Activated CD8-positive, alpha-beta memory T cell treated with anti-CD3 and anti-CD28 coated beads for 24 hours (primary cell): Measurements from ENCODE around the gene ARHGDIB.

ENCODE experiments used
- DNase-seq: peaks from one replicate; pipeline ENCODE4 v3.0.0-alpha.2; 2020

Gene ARHGDIB

GRCh38 chr12:14954269-14954668, 7.1 kb downstream of the ARHGDIB start:
- DNase-seq = no peak

- no peak for DNase-seq
Measured at GRCh38 chr12:14953752-14954151, 7.6 kb downstream of the ARHGDIB start.

GRCh38 chr12:14952299-14952921, 9.0 kb downstream of the ARHGDIB start:
- no peak for DNase-seq

GRCh38 chr12:14951851-14952250, 9.6 kb downstream of the ARHGDIB start:
- no peak for DNase-seq

- no peak for DNase-seq
Measured at GRCh38 chr12:14950982-14951746, 10.2 kb downstream of the ARHGDIB start.

GRCh38 chr12:14950421-14950820, 11.0 kb downstream of the ARHGDIB start:
- no peak for DNase-seq

- no peak for DNase-seq
Measured at GRCh38 chr12:14949631-14950030, 11.8 kb downstream of the ARHGDIB start.

- DNase-seq = no peak
Measured at GRCh38 chr12:14948672-14949071, 12.7 kb downstream of the ARHGDIB start.

- DNase-seq = no peak
Measured at GRCh38 chr12:14946861-14947260, 14.5 kb downstream of the ARHGDIB start.

- no peak for DNase-seq
Measured at GRCh38 chr12:14946162-14946561, 15.2 kb downstream of the ARHGDIB start.

- DNase-seq = no peak
Measured at GRCh38 chr12:14942196-14942931, 19.0 kb downstream of the ARHGDIB start.

- no peak for DNase-seq
Measured at GRCh38 chr12:14941369-14941768, 20.0 kb downstream of the ARHGDIB start.

GRCh38 chr12:14938301-14938700, 23.1 kb downstream of the ARHGDIB start, which contains the start of gene ERP27:
TSS of gene ERP27 (minus strand) at chr12:14938537. CDS start at chr12:14938508, 29 bp downstream.
- DNase-seq = no peak

GRCh38 chr12:14937689-14938088, 23.7 kb downstream of the ARHGDIB start:
- no peak for DNase-seq

GRCh38 chr12:14937014-14937413, 24.4 kb downstream of the ARHGDIB start:
- DNase-seq = no peak

GRCh38 chr12:14936224-14936861, 25.1 kb downstream of the ARHGDIB start:
- DNase-seq = no peak

GRCh38 chr12:14935031-14935430, 26.4 kb downstream of the ARHGDIB start:
- DNase-seq = no peak

- DNase-seq = no peak
Measured at GRCh38 chr12:14934511-14934910, 26.9 kb downstream of the ARHGDIB start.

- DNase-seq = no peak
Measured at GRCh38 chr12:14931791-14932560, 29.4 kb downstream of the ARHGDIB start.

GRCh38 chr12:14931359-14931758, 30.0 kb downstream of the ARHGDIB start:
- no peak for DNase-seq

GRCh38 chr12:14930299-14930698, 31.1 kb downstream of the ARHGDIB start:
- no peak for DNase-seq

GRCh38 chr12:14928931-14929330, 32.5 kb downstream of the ARHGDIB start:
- no peak for DNase-seq
